ENCODE data around the gene RECK. TPM values are rescaled to one million over a fixed set of nuclear protein-coding genes. Genes with fewer than 3 reads are reported as not detected.

Gene RECK
- total RNA-seq, 8 experiments from 2014 or later = 3.9 to 42.2 (median 8.0) TPM

- Histone ChIP-seq H3K4me1 (replicated peaks in 1 of 2) (peaks cover 17 to 22% of the 10 kb centered on the region in 2 donors), H3K4me3 (no peak overlapping the region), H3K27ac (no peak overlapping the region)
- no peak for ATAC-seq (replicated peaks in 6 of 8)
- in situ Hi-C loops (cut with MboI; ENCODE audit: low pct_unique_long_range_greater_than_20kb in 2 of 9, low sequenced_read_pairs in 9 of 9, unreplicated experiment in 9 of 9) = loop anchor here in 1 of 9 experiments (25.0 kb wide), 1 partner anchor 150 kb away; the partner anchor contains the start of gene OR2S2
- 86 to 100% (median 98%) methylated on average over 1 to 3 of the region's 3 CpGs; no CpG with 5 or more reads in 4 of the 10 experiments for WGBS, 10 experiments
Measured at GRCh38 chr9:36112516-36112915, 75.8 kb downstream of the RECK start.

GRCh38 chr9:36113999-36114398 is 77.3 kb downstream of the RECK start:
- Histone ChIP-seq H3K4me3 (no peak overlapping the region), H3K4me1 (replicated peaks in 1 of 2) (peaks cover 17 to 22% of the 10 kb centered on the region in 2 donors), H3K27ac (no peak overlapping the region)
- ATAC-seq (replicated peaks in 6 of 8) = no peak
- in situ Hi-C loops (cut with MboI; ENCODE audit: low pct_unique_long_range_greater_than_20kb in 2 of 9, low sequenced_read_pairs in 9 of 9, unreplicated experiment in 9 of 9) = loop anchor here in 1 of 9 experiments (25.0 kb wide), 1 partner anchor 152 kb away; the partner anchor contains the start of gene OR2S2
- WGBS, 10 experiments = 17 to 83% (median 62%) methylated on average over 1 to 2 of the region's 2 CpGs; no CpG with 5 or more reads in 2 of the 10 experiments

GRCh38 chr9:36116593-36116992 is 79.9 kb downstream of the RECK start:
- Histone ChIP-seq H3K27ac (no peak overlapping the region), H3K4me1 (replicated peaks in 1 of 2) (peaks cover 17 to 27% of the 10 kb centered on the region in 2 donors), H3K4me3 (no peak overlapping the region)
- in situ Hi-C loops (cut with MboI; ENCODE audit: low pct_unique_long_range_greater_than_20kb in 2 of 9, low sequenced_read_pairs in 9 of 9, unreplicated experiment in 9 of 9) = loop anchor here in 1 of 9 experiments (25.0 kb wide), 1 partner anchor 154 kb away; the partner anchor contains the start of gene OR2S2
- 100% methylated on average over 1 to 2 of the region's 3 CpGs; no CpG with 5 or more reads in 6 of the 10 experiments for WGBS, 10 experiments
- ATAC-seq (replicated peaks in 6 of 8) = no peak

GRCh38 chr9:36118201-36118600 is 81.5 kb downstream of the RECK start:
- in situ Hi-C loops (cut with MboI; ENCODE audit: low pct_unique_long_range_greater_than_20kb in 2 of 9, low sequenced_read_pairs in 9 of 9, unreplicated experiment in 9 of 9) = loop anchor here in 1 of 9 experiments (25.0 kb wide), 1 partner anchor 156 kb away; the partner anchor contains the start of gene OR2S2
- 86 to 100% (median 100%) methylated on average over 1 to 2 of the region's 2 CpGs; no CpG with 5 or more reads in 4 of the 10 experiments for WGBS, 10 experiments
- no peak overlapping the region for H3K27ac ChIP-seq
- no peak overlapping the region for H3K4me3 ChIP-seq
- no peak for ATAC-seq (replicated peaks in 6 of 8)
- peaks cover 9 to 16% of the 10 kb centered on the region in 2 donors for H3K4me1 ChIP-seq (replicated peaks in 1 of 2)

GRCh38 chr9:36118706-36119105 is 82.0 kb downstream of the RECK start:
- 67 to 100% (median 86%) methylated on average over 2 to 11 of the region's 15 CpGs; no CpG with 5 or more reads in 4 of the 10 experiments for WGBS, 10 experiments
- no peak overlapping the region for H3K27ac ChIP-seq
- in situ Hi-C loops (cut with MboI; ENCODE audit: low pct_unique_long_range_greater_than_20kb in 2 of 9, low sequenced_read_pairs in 9 of 9, unreplicated experiment in 9 of 9) = loop anchor here in 1 of 9 experiments (25.0 kb wide), 1 partner anchor 156 kb away; the partner anchor contains the start of gene OR2S2
- no peak overlapping the region for H3K4me3 ChIP-seq
- peaks cover 4 to 11% of the 10 kb centered on the region in 2 donors for H3K4me1 ChIP-seq (replicated peaks in 1 of 2)
- peak in 1 of 8 experiments; percentile 43 for ATAC-seq (replicated peaks in 6 of 8)

GRCh38 chr9:36119476-36119875 is 82.8 kb downstream of the RECK start:
- no peak overlapping the region for H3K4me3 ChIP-seq
- ATAC-seq (replicated peaks in 6 of 8) = peak in 1 of 8 experiments; percentile 59
- peaks cover 0 to 5% of the 10 kb centered on the region in 2 donors for H3K4me1 ChIP-seq (replicated peaks in 1 of 2)
- in situ Hi-C loops (cut with MboI; ENCODE audit: low pct_unique_long_range_greater_than_20kb in 2 of 9, low sequenced_read_pairs in 9 of 9, unreplicated experiment in 9 of 9) = loop anchor here in 1 of 9 experiments (25.0 kb wide), 1 partner anchor 157 kb away; the partner anchor contains the start of gene OR2S2
- no peak overlapping the region for H3K27ac ChIP-seq
- WGBS, 10 experiments = 56 to 92% (median 67%) methylated on average over 1 to 7 of the region's 7 CpGs; no CpG with 5 or more reads in 1 of the 10 experiments

- Histone ChIP-seq H3K27ac (no peak overlapping the region), H3K4me3 (no peak overlapping the region), H3K4me1 (replicated peaks in 1 of 2) (peaks cover 0 to 5% of the 10 kb centered on the region in 2 donors)
- ATAC-seq (replicated peaks in 6 of 8) = no peak
- WGBS, 10 experiments = 40 to 100% (median 75%) methylated on average over 1 to 3 of the region's 4 CpGs; no CpG with 5 or more reads in 4 of the 10 experiments
- in situ Hi-C loops (cut with MboI; ENCODE audit: low pct_unique_long_range_greater_than_20kb in 2 of 9, low sequenced_read_pairs in 9 of 9, unreplicated experiment in 9 of 9) = loop anchor here in 1 of 9 experiments (25.0 kb wide), 1 partner anchor 158 kb away; the partner anchor contains the start of gene OR2S2
Measured at GRCh38 chr9:36120705-36121104, 84.0 kb downstream of the RECK start.

- 58 to 100% (median 97%) methylated on average over 1 to 6 of the region's 7 CpGs for WGBS, 10 experiments
- H3K27ac ChIP-seq = no peak overlapping the region
- in situ Hi-C loops (cut with MboI; ENCODE audit: low pct_unique_long_range_greater_than_20kb in 2 of 9, low sequenced_read_pairs in 9 of 9, unreplicated experiment in 9 of 9) = loop anchor here in 1 of 9 experiments (25.0 kb wide), 1 partner anchor 160 kb away; the partner anchor contains the start of gene OR2S2
- ATAC-seq (replicated peaks in 6 of 8) = no peak
- no peak overlapping the region for H3K4me3 ChIP-seq
- peaks cover 0 to 5% of the 10 kb centered on the region in 2 donors for H3K4me1 ChIP-seq (replicated peaks in 1 of 2)
Measured at GRCh38 chr9:36121971-36122370, 85.3 kb downstream of the RECK start.

GRCh38 chr9:36123515-36123914 is 86.8 kb downstream of the RECK start:
- Histone ChIP-seq H3K4me3 (no peak overlapping the region), H3K4me1 (replicated peaks in 1 of 2) (peaks cover 0 to 5% of the 10 kb centered on the region in 2 donors), H3K27ac (no peak overlapping the region)
- no peak for ATAC-seq (replicated peaks in 6 of 8)
- in situ Hi-C loops (cut with MboI; ENCODE audit: low pct_unique_long_range_greater_than_20kb in 2 of 9, low sequenced_read_pairs in 9 of 9, unreplicated experiment in 9 of 9) = loop anchor here in 1 of 9 experiments (25.0 kb wide), 1 partner anchor 161 kb away; the partner anchor contains the start of gene OR2S2
- 48 to 100% (median 86%) methylated on average over 1 to 2 of the region's 2 CpGs; no CpG with 5 or more reads in 1 of the 10 experiments for WGBS, 10 experiments

- no peaks in the 10 kb centered on the region for H3K4me1 ChIP-seq (replicated peaks in 1 of 2)
- WGBS, 10 experiments = 58 to 100% (median 72%) methylated on average over 1 to 4 of the region's 10 CpGs; no CpG with 5 or more reads in 4 of the 10 experiments
- no peak overlapping the region for H3K4me3 ChIP-seq
- no peak overlapping the region for H3K27ac ChIP-seq
- in situ Hi-C loops (cut with MboI; ENCODE audit: low pct_unique_long_range_greater_than_20kb in 2 of 9, low sequenced_read_pairs in 9 of 9, unreplicated experiment in 9 of 9) = no loop called here
- ATAC-seq (replicated peaks in 6 of 8) = no peak
Measured at GRCh38 chr9:36125062-36125855, 88.5 kb downstream of the RECK start.

- 50 to 100% (median 80%) methylated on average over 1 to 5 of the region's 7 CpGs; no CpG with 5 or more reads in 1 of the 10 experiments for WGBS, 10 experiments
- H3K4me3 ChIP-seq = no peak overlapping the region
- in situ Hi-C loops (cut with MboI; ENCODE audit: low pct_unique_long_range_greater_than_20kb in 2 of 9, low sequenced_read_pairs in 9 of 9, unreplicated experiment in 9 of 9) = no loop called here
- ATAC-seq (replicated peaks in 6 of 8) = peak in 2 of 8 experiments; percentile 40 to 57
- H3K27ac ChIP-seq = no peak overlapping the region
- no peaks in the 10 kb centered on the region for H3K4me1 ChIP-seq (replicated peaks in 1 of 2)
Measured at GRCh38 chr9:36126016-36126730, 89.5 kb downstream of the RECK start.

- no peak overlapping the region for H3K27ac ChIP-seq
- in situ Hi-C loops (cut with MboI; ENCODE audit: low pct_unique_long_range_greater_than_20kb in 2 of 9, low sequenced_read_pairs in 9 of 9, unreplicated experiment in 9 of 9) = no loop called here
- WGBS, 10 experiments = 33 to 100% (median 62%) methylated on average over 1 to 4 of the region's 5 CpGs; no CpG with 5 or more reads in 3 of the 10 experiments
- no peaks in the 10 kb centered on the region for H3K4me1 ChIP-seq (replicated peaks in 1 of 2)
- ATAC-seq (replicated peaks in 6 of 8) = no peak
- no peak overlapping the region for H3K4me3 ChIP-seq
Measured at GRCh38 chr9:36127652-36128244, 91.0 kb downstream of the RECK start.

All from motor neuron (in vitro differentiated cells).